ENCODE data around the gene BAIAP2L2. TPM values are rescaled to one million over a fixed set of nuclear protein-coding genes. Genes with fewer than 3 reads are reported as not detected.
"Not testable (repeated sequence)": the region's sequence is repeated elsewhere in the genome, so short reads cannot be mapped to it uniquely, and the experiment has no call there.

The BAIAP2L2 gene
- total and polyA plus RNA-seq, 7 donors, result 0.16 to 48.7 (median 0.71) TPM

- peak; percentile 24 for DNase-seq
- H3K4me3 ChIP-seq, result no peak overlapping the region
- peaks cover 0 to 3% (median 0%) of the 10 kb centered on the region in 4 donors for H3K4me1 ChIP-seq
- TF ChIP-seq CTCF (IDR thresholded peaks at IDR 0.05) (no peak), POLR2A (IDR thresholded peaks at IDR 0.05) (no peak), POLR2AphosphoS5 (IDR thresholded peaks at IDR 0.05) (no peak), EP300 (IDR thresholded peaks at IDR 0.05) (no peak)
- H3K36me3 ChIP-seq, result no peaks in the 10 kb centered on the region
- no peaks in the 10 kb centered on the region for H3K9me3 ChIP-seq
- no peak overlapping the region for H3K27ac ChIP-seq
- intact Hi-C loops (cut with DNase I), result no loop called here
- WGBS, 2 donors, result 93% methylated on average over 8 of the region's 8 CpGs
- no peaks in the 10 kb centered on the region for H3K27me3 ChIP-seq
These were observed 40.6 kb upstream of the BAIAP2L2 start for GRCh38 chr22:38151126-38151500.

GRCh38 chr22:38148245-38148644, 37.8 kb upstream of the BAIAP2L2 start:
- 85 to 88% methylated on average over 5 of the region's 5 CpGs for WGBS, 2 donors
- Histone ChIP-seq H3K27me3 (no peaks in the 10 kb centered on the region), H3K4me1 (peaks cover 0 to 3% (median 0%) of the 10 kb centered on the region in 4 donors), H3K9me3 (no peaks in the 10 kb centered on the region), H3K4me3 (no peak overlapping the region), H3K36me3 (peaks cover 0 to 1% (median 0%) of the 10 kb centered on the region in 4 donors), H3K27ac (no peak overlapping the region)
- intact Hi-C loops (cut with DNase I), result no loop called here
- DNase-seq, result peak; percentile 5
- TF ChIP-seq POLR2A (IDR thresholded peaks at IDR 0.05), result no peak
- no peak for TF ChIP-seq CTCF (IDR thresholded peaks at IDR 0.05)
- no peak for TF ChIP-seq EP300 (IDR thresholded peaks at IDR 0.05)
- no peak for TF ChIP-seq POLR2AphosphoS5 (IDR thresholded peaks at IDR 0.05)

- H3K27ac ChIP-seq; H3K36me3 ChIP-seq; H3K9me3 ChIP-seq; intact Hi-C loops (cut with DNase I); H3K4me1 ChIP-seq; DNase-seq; H3K4me3 ChIP-seq; H3K27me3 ChIP-seq: not testable (repeated sequence)
- 95 to 97% methylated on average over 3 of the region's 3 CpGs for WGBS, 2 donors
These were observed 35.7 kb upstream of the BAIAP2L2 start for GRCh38 chr22:38146166-38146565.

- H3K4me1 ChIP-seq, result no peaks in the 10 kb centered on the region
- H3K27ac ChIP-seq, result no peak overlapping the region
- intact Hi-C loops (cut with DNase I), result no loop called here
- H3K36me3 ChIP-seq, result peaks cover 0 to 11% (median 0%) of the 10 kb centered on the region in 4 donors
- H3K27me3 ChIP-seq, result no peaks in the 10 kb centered on the region
- H3K4me3 ChIP-seq, result no peak overlapping the region
- 86 to 95% methylated on average over 5 of the region's 5 CpGs for WGBS, 2 donors
- no peak for TF ChIP-seq CTCF (IDR thresholded peaks at IDR 0.05)
- TF ChIP-seq EP300 (IDR thresholded peaks at IDR 0.05), result no peak
- TF ChIP-seq POLR2AphosphoS5 (IDR thresholded peaks at IDR 0.05), result no peak
- no peak for TF ChIP-seq POLR2A (IDR thresholded peaks at IDR 0.05)
- no peak for DNase-seq
- no peaks in the 10 kb centered on the region for H3K9me3 ChIP-seq
These were observed 33.5 kb upstream of the BAIAP2L2 start for GRCh38 chr22:38144025-38144405.

- peak; percentile 21 for DNase-seq
- Histone ChIP-seq H3K9me3 (no peaks in the 10 kb centered on the region), H3K4me1 (no peaks in the 10 kb centered on the region), H3K27ac (no peak overlapping the region), H3K4me3 (no peak overlapping the region), H3K36me3 (peaks cover 0 to 11% (median 2%) of the 10 kb centered on the region in 4 donors), H3K27me3 (no peaks in the 10 kb centered on the region)
- 85 to 96% methylated on average over 5 of the region's 5 CpGs for WGBS, 2 donors
- intact Hi-C loops (cut with DNase I), result no loop called here
- TF ChIP-seq POLR2AphosphoS5 (IDR thresholded peaks at IDR 0.05), result no peak
- TF ChIP-seq POLR2A (IDR thresholded peaks at IDR 0.05), result no peak
- no peak for TF ChIP-seq EP300 (IDR thresholded peaks at IDR 0.05)
- TF ChIP-seq CTCF (IDR thresholded peaks at IDR 0.05), result no peak
These were observed 32.1 kb upstream of the BAIAP2L2 start for GRCh38 chr22:38142606-38143005.
